Endometrial microvascular endothelial cells (primary cell): ENCODE measurements around the gene MYBPC2. TPM values are rescaled to one million over a fixed set of nuclear protein-coding genes. Genes with fewer than 3 reads are reported as not detected.
"Not testable (repeated sequence)": the region's sequence is repeated elsewhere in the genome, so short reads cannot be mapped to it uniquely, and the experiment has no call there.

Experiments
- in situ Hi-C: cut with HindIII; loops from 2 replicates; pipeline ENCODE4 v1.10.0; 2017; ENCODE audit warnings: low sequenced_read_pairs, low pct_unique_long_range_greater_than_20kb; ENCODE audit errors: inconsistent ontology term
- total RNA-seq: library from RNA; depleted of rRNA; stranded (reverse); fragments of >200 nt; gene quantifications from one replicate; pipeline ENCODE4 v1.2.3, GENCODE V29; 2015; ENCODE audit errors: inconsistent ontology term

Gene MYBPC2
- total RNA-seq, result not detected

DNA sequence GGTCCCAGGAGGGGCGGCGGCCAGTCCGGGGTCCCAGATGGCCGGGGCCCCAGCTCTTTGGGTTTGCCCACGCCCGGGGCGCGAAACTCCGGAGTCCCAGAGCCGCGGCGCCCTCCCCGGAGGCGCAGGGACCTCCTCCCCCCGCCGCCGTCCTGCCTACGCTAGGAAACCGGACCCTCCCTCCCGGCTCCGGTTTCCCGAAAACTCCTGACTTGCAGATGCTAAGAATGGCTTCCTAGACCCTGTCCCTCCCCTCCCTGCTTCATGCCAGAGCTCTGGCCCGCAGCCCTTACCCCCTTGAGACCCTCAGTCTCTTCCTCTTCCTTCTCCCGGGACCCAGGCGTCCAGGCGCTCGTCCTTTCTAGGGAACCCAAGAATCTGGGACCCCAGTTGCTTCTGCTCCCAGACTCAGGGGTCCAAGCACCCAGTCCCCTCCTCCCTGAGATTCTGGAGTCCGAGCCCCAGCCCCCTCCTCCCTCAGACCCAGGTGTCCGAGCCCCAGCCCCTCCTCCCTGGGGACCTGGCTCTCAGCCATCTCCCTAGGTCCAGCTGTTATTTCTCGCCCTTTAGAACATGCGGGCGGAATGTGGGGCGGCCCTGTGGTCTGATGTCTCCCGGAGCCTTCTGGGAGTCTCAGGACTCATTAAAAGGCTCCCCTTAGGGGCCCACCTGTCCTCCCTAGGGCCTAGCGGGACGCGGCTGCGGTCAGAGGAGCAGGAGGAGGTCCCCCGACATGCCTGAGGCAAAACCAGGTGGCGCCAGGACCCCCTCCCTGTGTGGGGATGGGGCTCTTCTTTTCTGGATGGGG lies at the start of gene MYBPC2:
Gene MYBPC2 (plus strand): TSS at position 672 of the 808 bp plus-strand sequence. CDS start 62 bp downstream, at position 734.
- in situ Hi-C loops, result no loop called here

DNA sequence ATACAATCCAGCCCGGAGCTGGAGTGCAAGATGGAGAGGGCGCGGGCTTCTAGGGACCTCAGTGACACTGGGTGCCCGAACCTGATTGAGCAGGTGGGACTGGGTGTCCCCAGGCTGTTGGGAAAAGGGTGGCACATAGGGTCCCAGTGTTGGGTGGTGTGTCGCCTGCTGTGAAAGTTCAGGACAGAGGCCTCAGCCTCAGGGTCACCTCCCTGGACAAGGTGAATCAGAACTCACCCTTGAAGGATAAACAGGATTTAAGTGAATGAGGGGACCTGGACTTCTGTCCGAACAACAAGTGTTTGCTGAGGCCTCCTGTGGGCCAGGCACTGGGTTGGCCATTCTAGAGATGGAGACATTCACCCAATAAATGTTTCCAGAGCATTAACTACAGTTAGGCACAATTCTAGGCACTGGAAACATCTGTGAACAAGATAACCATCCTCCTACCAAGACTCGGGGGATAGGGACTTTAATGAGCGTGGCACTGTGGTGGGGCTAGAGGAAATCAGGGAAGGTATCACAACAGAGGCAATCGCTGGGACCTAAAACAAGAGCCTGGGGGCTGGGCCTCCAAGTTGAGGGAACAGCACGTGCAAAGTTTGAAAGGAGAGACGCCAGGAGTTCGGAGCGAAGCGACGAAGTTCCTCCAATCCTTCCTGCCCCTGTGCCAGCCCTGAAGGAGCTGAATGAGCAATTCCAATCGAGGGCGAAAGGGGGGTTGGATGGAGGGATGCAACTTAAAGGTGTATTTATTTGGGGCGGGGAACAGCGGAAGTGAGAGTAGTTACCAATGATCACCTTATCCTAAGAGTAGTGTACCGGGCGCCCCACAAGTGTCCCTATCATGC lies 49.5 kb upstream of the MYBPC2 start:
- in situ Hi-C loops, result no loop called here

DNA sequence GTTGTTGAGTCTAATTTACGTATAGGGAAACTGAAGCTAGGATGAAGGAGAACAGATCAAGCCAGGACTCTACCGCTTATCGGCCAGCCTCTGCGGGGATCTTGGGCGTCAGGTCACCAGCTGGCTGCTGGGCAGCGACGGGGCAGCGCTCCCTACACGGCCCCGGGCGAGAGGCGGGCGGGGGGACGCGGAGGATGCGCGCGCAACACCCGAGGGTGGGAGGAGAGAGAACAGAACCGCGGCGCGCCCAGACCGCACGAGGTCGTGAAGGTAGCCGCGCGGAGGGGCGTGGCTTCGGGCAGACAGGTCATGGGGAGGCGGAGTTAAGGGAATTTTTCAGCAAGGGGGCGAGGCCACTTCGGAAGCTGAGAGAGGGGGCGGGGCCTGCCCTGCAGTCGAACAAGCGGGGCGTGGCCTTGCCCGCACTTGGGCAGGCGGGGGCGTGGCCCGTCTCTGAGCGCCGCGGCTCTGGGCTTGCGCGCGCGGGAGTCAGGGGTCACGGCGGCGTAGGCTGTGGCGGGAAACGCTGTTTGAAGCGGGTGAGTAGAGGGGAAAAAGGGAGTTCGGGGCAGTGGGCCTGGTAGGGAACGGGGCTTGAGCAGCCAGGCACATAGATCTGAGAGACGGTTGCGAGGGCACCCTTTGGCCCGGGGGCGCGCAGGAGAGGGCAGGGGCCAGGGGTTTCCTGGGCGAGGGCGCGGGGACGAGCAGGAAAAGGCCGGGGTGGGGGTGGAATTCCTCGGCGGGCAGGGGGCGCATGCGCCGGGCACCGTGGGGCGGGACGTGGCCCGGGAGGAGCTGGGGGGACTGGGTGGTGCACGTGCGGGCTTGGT lies 48.6 kb upstream of the MYBPC2 start, which contains the start of gene POLD1:
Gene POLD1 (plus strand): TSS at position 496 of the 833 bp plus-strand sequence. CDS start 14,505 bp downstream, outside the sequence.
- in situ Hi-C loops, result no loop called here

DNA sequence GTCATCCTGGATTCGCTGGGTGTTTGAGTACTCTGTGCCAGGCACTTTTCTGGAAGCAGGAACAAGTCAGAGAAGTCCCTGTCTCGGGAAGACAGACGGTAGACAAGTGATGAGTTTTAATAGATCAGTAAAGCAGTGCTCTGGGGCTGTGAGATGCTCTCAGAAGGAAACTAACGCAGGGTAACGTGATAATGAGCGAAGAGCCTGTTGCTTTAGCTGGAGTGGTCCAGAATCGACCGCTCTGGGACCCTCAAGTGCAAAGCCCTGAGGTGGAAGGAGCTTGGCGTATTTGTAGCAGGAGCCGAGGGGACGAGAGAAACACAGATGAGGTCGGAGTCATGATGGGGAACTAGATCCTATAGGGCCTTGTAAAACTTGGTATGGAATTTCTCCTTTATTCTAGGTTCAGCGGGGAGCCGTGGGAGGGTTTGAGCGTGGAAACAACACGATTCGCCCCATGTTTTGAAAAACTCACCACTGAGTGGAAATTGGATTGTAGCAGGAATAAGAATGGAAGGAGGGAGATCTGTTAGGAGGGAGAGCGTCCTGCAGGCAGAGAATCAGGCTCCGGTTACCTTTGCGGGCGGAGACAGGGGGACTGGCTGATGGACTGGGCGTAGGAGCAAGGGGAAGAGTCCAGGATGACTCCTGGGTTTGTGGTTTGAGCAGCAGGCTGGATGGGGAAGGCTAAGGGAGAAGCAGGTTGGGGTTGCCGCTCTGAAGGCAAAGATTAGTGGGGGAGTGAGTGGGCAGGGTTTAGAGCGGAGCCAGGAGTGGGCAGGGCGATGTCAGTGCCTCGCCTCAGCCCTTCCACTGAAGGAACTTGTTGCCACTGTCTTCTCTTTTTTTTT lies 47.8 kb upstream of the MYBPC2 start:
- in situ Hi-C loops, result no loop called here

DNA sequence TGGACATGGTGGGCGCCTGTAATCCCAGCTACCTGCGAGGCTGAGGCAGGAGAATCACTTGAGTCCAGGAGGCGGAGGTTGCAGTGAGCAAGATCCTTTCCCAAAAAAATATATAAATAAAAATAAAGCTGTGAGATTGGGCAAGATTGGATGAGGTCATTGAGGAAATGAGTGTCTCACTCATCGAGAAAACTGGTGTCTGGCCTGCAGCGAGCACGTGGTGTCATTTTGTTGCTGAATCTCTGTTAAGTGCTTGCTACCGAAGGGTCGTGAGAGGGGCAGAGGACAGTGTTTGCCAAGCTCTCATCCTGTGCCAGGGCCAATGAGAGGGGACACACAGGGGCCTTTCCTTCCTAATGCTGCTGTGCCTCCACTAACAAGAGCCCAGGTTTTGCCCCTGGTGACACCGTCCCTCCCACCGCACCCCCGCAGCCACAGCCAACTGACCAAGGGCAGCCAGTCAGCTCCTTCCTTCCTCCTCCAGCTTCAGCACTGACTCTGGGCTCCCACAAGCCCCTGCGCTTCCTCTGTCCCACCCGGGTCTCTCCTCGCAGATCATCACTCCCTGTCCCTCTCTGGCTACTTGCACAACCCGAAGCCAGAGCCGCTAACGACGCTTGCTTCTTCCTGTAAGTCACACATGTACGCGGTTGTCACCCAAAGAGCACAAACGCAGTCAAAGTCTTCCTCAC lies 45.4 kb upstream of the MYBPC2 start:
- in situ Hi-C loops, result no loop called here

DNA sequence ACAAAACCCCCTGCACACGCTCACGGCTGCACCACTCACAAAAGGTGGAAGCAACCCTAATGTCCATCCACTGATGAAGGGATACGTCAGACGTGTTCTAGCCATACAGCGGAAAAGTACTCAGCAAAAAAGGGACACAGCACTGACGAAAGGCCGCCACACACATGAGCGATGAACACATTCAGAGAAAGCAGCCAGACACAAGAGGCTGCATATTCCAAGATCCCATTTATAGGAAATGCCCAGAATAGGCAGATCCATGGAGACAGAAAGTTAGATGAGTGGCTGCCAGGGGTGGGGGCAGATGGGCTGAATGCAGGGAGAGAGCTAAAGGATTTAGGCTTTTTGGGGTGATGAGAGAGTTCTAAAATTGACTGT lies 44.8 kb upstream of the MYBPC2 start:
- in situ Hi-C loops, result no loop called here

DNA sequence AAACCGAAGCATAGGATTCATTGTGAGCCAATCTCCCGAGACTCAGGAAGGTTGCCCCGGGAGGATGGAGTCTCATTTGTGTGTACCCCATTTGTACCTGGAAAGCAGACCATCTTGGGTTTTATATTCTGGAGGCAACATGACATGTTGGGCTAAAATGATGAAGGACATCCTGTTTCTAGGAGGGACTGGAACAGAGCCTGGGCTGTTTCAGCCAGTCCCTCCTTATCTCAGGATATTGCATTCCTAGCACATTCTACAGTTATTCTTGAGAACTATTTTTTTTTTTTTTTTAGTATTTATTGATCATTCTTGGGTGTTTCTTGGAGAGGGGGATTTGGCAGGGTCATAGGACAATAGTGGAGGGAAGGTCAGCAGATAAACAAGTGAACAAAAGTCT lies 42.4 kb upstream of the MYBPC2 start:
- in situ Hi-C loops, result not testable (repeated sequence)

DNA sequence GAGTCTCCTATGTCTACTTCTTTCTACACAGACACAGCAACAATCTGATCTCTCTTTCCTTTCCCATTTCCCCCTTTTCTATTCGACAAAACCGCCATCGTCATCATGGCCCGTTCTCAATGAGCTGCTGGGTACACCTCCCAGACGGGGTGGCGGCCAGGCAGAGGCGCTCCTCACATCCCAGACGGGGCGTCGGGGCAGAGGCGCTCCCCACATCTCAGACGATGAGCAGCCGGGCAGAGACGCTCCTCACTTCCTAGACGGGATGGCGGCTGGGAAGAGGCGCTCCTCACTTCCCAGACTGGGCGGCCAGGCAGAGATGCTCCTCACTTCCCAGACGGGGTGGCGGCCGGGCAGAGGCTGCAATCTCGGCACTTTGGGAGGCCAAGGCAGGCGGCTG lies 41.7 kb upstream of the MYBPC2 start:
- in situ Hi-C loops, result not testable (repeated sequence)

DNA sequence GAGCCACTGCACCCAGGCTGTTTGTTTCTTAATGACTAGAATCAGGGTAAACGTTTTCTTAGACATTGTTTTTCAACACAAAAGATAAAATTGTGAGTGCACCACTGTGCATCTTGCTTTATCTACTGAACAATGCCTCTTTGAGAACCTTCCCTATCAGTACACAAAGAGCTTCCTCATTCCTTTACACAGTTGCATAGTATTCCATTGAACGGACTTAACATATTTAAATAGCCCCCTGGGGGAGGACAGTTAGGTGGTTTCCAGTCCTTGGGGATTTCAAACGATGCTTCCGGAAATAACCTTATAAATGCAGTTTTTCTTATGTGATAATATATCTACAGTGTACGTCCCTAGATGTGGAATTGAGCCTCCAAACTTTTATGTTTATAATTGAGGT lies 39.9 kb upstream of the MYBPC2 start:
- in situ Hi-C loops, result no loop called here

DNA sequence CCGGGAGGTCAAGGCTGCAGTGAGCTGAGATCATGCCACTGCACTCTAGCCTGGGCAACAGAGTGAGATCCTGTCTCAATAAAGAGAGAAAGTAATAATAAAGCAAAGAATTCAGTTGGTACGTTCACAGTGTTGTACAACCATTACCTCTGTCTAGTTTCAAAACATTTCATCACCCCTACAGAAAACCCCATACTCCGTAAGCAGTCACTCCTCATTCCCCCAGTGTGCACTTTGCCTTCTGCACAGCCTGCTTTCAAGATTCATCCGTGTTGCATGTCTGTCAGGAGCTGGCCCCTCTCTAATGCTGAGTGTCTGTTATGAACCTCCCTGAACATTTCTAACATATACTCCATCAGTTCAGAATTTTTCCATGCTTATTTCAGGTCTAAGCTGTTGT lies 39.1 kb upstream of the MYBPC2 start:
- in situ Hi-C loops, result no loop called here

DNA sequence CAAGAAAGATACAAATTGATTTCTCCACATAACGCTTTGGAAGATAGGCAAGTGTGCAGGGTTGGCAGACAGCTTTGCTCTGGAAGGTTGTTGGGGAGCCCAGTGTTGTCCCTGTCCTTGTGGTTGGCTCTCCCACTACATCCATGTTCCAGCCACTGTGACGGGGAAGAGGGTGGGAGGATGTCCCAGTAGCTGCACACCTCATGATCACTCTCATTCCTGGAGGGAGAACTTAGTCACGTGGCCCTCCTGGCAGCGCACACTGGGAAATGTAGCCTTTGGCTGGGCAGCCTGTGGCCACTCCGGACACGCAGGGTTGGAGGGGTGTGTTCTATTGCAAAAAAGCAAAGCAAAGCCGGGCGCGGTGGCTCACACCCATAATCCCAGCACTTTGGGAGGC lies 38.7 kb upstream of the MYBPC2 start:
- in situ Hi-C loops, result no loop called here

DNA sequence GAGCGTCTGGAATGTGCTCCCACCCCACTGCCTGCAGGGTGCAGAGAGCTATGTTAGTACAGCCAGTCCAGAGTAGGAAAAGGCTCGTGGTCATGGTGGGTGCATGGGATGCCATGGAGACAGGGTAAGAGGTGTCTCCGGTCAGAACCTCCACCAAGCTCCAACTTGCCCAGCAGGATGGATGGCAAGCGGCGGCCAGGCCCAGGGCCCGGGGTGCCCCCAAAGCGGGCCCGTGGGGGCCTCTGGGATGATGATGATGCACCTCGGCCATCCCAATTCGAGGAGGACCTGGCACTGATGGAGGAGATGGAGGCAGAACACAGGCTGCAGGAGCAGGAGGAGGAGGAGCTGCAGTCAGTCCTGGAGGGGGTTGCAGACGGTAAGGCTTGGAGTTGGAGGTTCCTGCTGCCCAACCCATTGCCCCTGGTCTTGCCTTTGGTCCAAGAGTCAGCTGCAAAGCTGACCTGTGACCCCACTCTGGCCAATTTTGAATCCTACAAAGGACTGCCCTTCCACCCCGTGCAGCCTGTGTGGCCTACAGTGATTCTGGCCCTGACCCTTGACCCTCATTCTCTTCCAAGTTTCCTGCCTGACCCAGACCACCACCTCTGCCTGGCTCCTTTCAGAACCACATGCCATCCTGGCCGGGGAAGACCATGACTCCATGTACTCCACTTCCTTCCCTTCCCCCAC lies 33.9 kb upstream of the MYBPC2 start:
- in situ Hi-C loops, result no loop called here

DNA sequence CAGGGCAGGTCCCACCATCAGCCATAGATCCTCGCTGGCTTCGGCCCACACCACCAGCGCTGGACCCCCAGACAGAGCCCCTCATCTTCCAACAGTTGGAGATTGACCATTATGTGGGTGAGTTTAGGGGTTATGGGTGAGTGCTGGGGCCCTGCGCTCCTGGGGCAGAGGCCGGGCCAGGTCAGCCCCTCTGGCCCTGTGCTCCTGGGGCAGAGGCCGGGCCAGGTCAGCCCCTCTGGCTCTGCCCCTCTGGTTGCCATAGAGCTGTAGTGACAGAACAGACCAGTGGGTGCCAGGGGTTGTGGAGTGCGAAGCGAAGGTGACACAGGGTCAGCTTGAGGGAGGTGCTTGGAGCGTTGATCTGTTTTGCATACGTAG lies 33.3 kb upstream of the MYBPC2 start:
- in situ Hi-C loops, result no loop called here

DNA sequence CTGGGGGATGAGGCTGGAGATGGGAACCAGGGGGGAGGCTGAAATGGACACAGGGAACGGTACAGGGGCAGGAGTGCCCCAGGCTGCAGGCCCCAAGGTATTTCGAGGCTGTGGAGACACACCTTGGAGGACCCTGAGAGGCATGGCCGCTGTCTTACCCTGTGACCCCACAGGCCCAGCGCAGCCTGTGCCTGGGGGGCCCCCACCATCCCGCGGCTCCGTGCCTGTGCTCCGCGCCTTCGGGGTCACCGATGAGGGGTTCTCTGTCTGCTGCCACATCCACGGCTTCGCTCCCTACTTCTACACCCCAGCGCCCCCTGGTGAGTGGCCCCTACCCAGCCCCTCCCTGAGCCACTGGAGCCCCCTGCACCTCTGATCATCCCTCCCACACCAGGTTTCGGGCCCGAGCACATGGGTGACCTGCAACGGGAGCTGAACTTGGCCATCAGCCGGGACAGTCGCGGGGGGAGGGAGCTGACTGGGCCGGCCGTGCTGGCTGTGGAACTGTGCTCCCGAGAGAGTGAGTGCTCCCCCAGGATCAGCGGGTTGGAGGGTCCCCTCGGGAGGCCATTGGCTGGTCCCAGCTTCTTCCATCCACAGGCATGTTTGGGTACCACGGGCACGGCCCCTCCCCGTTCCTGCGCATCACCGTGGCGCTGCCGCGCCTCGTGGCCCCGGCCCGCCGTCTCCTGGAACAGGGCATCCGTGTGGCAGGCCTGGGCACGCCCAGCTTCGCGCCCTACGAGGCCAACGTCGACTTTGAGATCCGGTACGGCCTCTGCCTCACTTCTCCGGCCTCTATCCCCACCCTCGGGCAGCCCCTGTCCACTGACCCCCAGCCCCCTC lies 30.9 kb upstream of the MYBPC2 start:
- in situ Hi-C loops, result no loop called here

DNA sequence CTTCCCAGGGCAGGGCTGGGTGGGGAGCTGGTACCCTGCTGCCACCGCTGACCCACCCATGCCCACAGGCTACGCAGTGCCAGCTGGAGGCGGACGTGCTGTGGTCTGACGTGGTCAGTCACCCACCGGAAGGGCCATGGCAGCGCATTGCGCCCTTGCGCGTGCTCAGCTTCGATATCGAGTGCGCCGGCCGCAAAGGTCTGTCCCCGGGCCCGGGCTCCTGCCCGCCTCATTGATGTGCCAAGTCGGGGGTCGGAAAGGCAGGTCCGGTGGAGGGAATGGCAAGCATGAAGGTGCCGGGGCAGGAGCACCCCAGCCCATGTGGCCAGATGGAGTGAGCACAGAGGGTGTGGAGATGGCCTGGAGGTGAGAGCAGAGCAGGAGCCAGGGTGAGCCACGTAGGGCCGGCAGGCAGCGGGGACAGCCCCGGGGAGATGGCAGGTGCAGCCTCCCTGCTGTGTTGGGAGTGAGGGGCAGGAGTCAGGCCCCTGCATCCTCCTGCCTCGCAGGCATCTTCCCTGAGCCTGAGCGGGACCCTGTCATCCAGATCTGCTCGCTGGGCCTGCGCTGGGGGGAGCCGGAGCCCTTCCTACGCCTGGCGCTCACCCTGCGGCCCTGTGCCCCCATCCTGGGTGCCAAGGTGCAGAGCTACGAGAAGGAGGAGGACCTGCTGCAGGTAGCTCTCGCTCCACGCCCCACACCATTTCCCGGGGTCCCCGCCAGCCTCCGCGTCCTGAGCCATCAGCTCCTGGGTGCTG lies 30.0 kb upstream of the MYBPC2 start:
- in situ Hi-C loops, result no loop called here
